Measurements from ENCODE around the gene CBL.
A peak's percentile ranks its signal among the peaks of the same experiment; 100 is the strongest.

The CBL gene

GRCh38 chr11:119314726-119315125 lies 108.6 kb downstream of the CBL start:
- Mint-ChIP-seq H3K9me3 (no peaks in the 10 kb centered on the region), H3K4me1 (ENCODE audit: low read depth) (peaks cover 12% of the 10 kb centered on the region), H3K27ac (no peak overlapping the region), H3K4me3 (no peak overlapping the region), H3K36me3 (ENCODE audit: low read depth) (no peaks in the 10 kb centered on the region), H3K27me3 (ENCODE audit: low read depth) (peaks cover 34% of the 10 kb centered on the region)

- Mint-ChIP-seq H3K36me3 (ENCODE audit: low read depth) (no peaks in the 10 kb centered on the region), H3K9me3 (no peaks in the 10 kb centered on the region), H3K27me3 (ENCODE audit: low read depth) (peaks cover 35% of the 10 kb centered on the region), H3K4me3 (peak overlapping the region; percentile 48), H3K4me1 (ENCODE audit: low read depth) (peaks cover 15% of the 10 kb centered on the region), H3K27ac (no peak overlapping the region)
These were observed 109.2 kb downstream of the CBL start for GRCh38 chr11:119315131-119316015.

DNA sequence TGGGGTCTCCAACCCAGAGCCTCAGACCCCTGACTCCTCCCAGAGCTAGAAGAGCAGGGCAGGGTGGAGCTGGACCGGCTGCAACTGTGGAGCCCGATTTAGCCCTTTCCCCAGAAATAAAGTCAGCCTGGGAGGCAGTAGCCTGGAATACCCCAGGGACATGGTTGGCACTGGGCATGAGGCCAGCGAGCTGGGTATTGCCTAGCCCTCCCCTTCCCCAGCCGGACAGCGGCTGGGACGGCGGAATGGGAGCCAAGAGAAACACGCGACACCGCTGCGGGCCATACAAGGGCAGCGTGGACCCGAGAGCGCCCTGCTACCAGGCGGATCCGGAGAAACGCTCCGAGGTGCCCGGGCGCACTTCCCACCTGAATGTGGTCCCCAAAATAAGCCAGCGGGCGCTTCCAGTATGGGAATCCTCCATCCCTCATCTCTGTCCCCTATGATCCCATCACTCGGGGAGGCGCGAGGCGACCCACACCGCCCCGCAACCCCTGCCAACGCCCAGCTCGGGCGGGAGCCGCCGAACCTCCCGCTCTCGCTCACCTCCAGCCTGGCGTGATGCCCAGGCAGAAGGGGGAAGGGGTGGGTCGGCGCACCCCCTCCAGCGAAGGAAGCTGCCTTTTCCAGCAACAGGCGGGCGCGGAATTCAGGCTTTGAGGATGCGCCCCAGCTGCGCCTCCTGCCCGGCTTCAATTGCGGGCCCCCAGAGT lies 110.0 kb downstream of the CBL start:
- peaks cover 35% of the 10 kb centered on the region for H3K27me3 Mint-ChIP-seq (ENCODE audit: low read depth)
- H3K36me3 Mint-ChIP-seq (ENCODE audit: low read depth) = no peaks in the 10 kb centered on the region
- H3K4me3 Mint-ChIP-seq = peak overlapping the region; percentile 63
- no peaks in the 10 kb centered on the region for H3K9me3 Mint-ChIP-seq
- peaks cover 15% of the 10 kb centered on the region for H3K4me1 Mint-ChIP-seq (ENCODE audit: low read depth)
- no peak overlapping the region for H3K27ac Mint-ChIP-seq

DNA sequence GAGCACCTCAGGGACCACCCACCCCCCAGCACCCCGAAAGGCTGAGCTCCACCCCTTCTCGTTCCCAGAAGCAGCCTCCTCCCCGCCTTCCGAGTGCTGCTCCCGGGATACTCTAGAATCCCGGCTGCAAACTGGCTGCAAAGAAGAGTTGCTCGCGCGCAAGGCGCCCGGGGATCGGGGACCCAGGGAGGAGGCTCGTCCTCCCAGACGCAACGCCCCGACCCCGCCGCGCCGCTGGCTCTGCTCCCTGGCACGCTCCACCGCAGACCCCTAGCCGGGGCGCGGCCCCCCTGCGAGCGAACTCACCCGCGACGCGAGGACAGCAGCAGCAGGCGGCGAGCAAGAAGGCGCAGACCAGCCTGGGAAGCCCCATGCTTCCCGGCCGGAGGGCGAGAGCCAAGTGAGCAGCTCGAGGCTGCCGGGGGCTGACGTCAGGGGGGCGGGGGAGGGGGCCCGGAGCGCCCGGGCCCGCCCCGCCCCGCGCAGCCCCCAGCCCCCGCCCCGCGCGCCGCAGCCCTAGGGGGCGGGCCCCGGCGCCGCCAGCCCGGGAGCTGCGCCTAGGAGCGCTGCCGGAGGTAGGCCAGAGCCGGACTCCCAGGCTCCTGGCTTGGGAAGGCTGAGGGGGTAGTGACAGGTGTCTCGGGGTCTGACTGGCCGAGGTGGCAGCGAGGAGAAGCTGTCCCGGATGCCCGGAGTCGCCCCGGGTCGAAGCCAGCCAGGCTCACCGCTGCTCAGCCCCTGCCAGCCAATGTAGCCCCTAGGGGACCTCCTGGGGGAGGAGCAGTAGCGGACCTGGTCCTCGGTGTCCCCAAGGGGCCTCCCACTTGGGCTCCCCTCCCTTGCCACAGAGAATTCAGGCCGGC lies 110.8 kb downstream of the CBL start, which contains the start of gene MCAM:
Gene MCAM (minus strand): TSS at position 402 of the 863 bp plus-strand sequence. CDS start 29 bp downstream, at position 373.
- H3K4me1 Mint-ChIP-seq (ENCODE audit: low read depth) = peaks cover 20% of the 10 kb centered on the region
- H3K27ac Mint-ChIP-seq = no peak within 1 kb of the TSS
- no peaks in the 10 kb centered on the region for H3K36me3 Mint-ChIP-seq (ENCODE audit: low read depth)
- peak within 1 kb of the TSS; percentile 63 for H3K4me3 Mint-ChIP-seq
- peaks cover 35% of the 10 kb centered on the region for H3K27me3 Mint-ChIP-seq (ENCODE audit: low read depth)
- H3K9me3 Mint-ChIP-seq = no peaks in the 10 kb centered on the region

DNA sequence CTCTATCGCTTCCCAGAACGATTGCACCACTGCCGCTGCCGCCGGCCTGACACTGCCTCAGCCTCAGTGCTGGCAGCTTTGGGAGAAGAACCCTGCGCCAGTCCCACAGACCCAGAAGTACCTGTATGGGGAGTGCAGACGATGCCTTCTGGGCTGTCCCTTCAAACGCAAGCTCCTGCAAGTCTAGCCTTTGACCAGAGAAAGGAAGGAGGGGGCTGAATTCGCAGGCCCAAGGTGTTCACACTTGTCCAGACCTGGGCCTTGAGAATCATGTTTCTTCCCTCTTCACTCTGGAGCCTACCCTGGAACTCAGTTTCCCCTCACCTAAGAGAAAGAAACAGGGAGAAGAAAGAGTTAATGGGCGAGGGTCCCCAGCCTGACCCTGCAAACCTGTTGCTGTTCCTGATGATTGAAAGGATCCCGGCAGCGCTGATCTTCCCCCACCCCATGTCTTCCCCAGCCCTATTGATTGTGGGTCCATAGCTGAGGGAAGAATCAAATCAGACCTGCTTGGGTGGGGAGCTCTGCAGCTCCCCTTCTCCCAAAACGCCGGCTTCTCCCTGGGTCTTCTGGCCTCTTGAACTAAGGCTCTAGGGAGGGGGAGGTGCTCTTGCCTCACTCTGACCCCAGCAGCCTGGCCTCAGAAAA lies 111.6 kb downstream of the CBL start:
- no peaks in the 10 kb centered on the region for H3K9me3 Mint-ChIP-seq
- peaks cover 24% of the 10 kb centered on the region for H3K4me1 Mint-ChIP-seq (ENCODE audit: low read depth)
- H3K27me3 Mint-ChIP-seq (ENCODE audit: low read depth) = peaks cover 35% of the 10 kb centered on the region
- H3K27ac Mint-ChIP-seq = no peak overlapping the region
- H3K4me3 Mint-ChIP-seq = no peak overlapping the region
- no peaks in the 10 kb centered on the region for H3K36me3 Mint-ChIP-seq (ENCODE audit: low read depth)

- Mint-ChIP-seq H3K36me3 (ENCODE audit: low read depth) (no peaks in the 10 kb centered on the region), H3K4me1 (ENCODE audit: low read depth) (peaks cover 26% of the 10 kb centered on the region), H3K27ac (peak overlapping the region; percentile 82), H3K27me3 (ENCODE audit: low read depth) (peaks cover 35% of the 10 kb centered on the region), H3K4me3 (peak overlapping the region; percentile 55), H3K9me3 (no peaks in the 10 kb centered on the region)
These were observed 112.3 kb downstream of the CBL start for GRCh38 chr11:119318240-119319135.

- no peaks in the 10 kb centered on the region for H3K9me3 Mint-ChIP-seq
- H3K27me3 Mint-ChIP-seq (ENCODE audit: low read depth) = peaks cover 33% of the 10 kb centered on the region
- H3K36me3 Mint-ChIP-seq (ENCODE audit: low read depth) = no peaks in the 10 kb centered on the region
- H3K27ac Mint-ChIP-seq = peak overlapping the region; percentile 89
- H3K4me3 Mint-ChIP-seq = peak overlapping the region; percentile 84
- peaks cover 30% of the 10 kb centered on the region for H3K4me1 Mint-ChIP-seq (ENCODE audit: low read depth)
These were observed 113.1 kb downstream of the CBL start for GRCh38 chr11:119319136-119319699.

GRCh38 chr11:119319700-119320239 lies 113.6 kb downstream of the CBL start:
- Mint-ChIP-seq H3K36me3 (ENCODE audit: low read depth) (no peaks in the 10 kb centered on the region), H3K4me1 (ENCODE audit: low read depth) (peaks cover 30% of the 10 kb centered on the region), H3K27me3 (ENCODE audit: low read depth) (peaks cover 31% of the 10 kb centered on the region), H3K4me3 (peak overlapping the region; percentile 84), H3K9me3 (no peaks in the 10 kb centered on the region), H3K27ac (peak overlapping the region; percentile 89)

- peaks cover 30% of the 10 kb centered on the region for H3K27me3 Mint-ChIP-seq (ENCODE audit: low read depth)
- H3K4me3 Mint-ChIP-seq = peak overlapping the region; percentile 84
- H3K36me3 Mint-ChIP-seq (ENCODE audit: low read depth) = no peaks in the 10 kb centered on the region
- peaks cover 29% of the 10 kb centered on the region for H3K4me1 Mint-ChIP-seq (ENCODE audit: low read depth)
- no peak overlapping the region for H3K27ac Mint-ChIP-seq
- H3K9me3 Mint-ChIP-seq = no peaks in the 10 kb centered on the region
These were observed 114.2 kb downstream of the CBL start for GRCh38 chr11:119320240-119320775.

GRCh38 chr11:119320776-119321524 lies 114.8 kb downstream of the CBL start:
- Mint-ChIP-seq H3K36me3 (ENCODE audit: low read depth) (no peaks in the 10 kb centered on the region), H3K27ac (peak overlapping the region; percentile 87), H3K4me1 (ENCODE audit: low read depth) (peaks cover 23% of the 10 kb centered on the region), H3K9me3 (no peaks in the 10 kb centered on the region), H3K27me3 (ENCODE audit: low read depth) (peaks cover 25% of the 10 kb centered on the region), H3K4me3 (peak overlapping the region; percentile 75)

- peaks cover 23% of the 10 kb centered on the region for H3K4me1 Mint-ChIP-seq (ENCODE audit: low read depth)
- peaks cover 25% of the 10 kb centered on the region for H3K27me3 Mint-ChIP-seq (ENCODE audit: low read depth)
- no peak overlapping the region for H3K4me3 Mint-ChIP-seq
- H3K27ac Mint-ChIP-seq = no peak overlapping the region
- H3K36me3 Mint-ChIP-seq (ENCODE audit: low read depth) = no peaks in the 10 kb centered on the region
- H3K9me3 Mint-ChIP-seq = no peaks in the 10 kb centered on the region
These were observed 116.2 kb downstream of the CBL start for GRCh38 chr11:119322360-119322739.

GRCh38 chr11:119322921-119323531 lies 116.9 kb downstream of the CBL start:
- Mint-ChIP-seq H3K36me3 (ENCODE audit: low read depth) (no peaks in the 10 kb centered on the region), H3K4me3 (no peak overlapping the region), H3K9me3 (no peaks in the 10 kb centered on the region), H3K27me3 (ENCODE audit: low read depth) (peaks cover 18% of the 10 kb centered on the region), H3K27ac (no peak overlapping the region), H3K4me1 (ENCODE audit: low read depth) (peaks cover 23% of the 10 kb centered on the region)
